ENCODE results near the gene UGT1A9.

DNA sequence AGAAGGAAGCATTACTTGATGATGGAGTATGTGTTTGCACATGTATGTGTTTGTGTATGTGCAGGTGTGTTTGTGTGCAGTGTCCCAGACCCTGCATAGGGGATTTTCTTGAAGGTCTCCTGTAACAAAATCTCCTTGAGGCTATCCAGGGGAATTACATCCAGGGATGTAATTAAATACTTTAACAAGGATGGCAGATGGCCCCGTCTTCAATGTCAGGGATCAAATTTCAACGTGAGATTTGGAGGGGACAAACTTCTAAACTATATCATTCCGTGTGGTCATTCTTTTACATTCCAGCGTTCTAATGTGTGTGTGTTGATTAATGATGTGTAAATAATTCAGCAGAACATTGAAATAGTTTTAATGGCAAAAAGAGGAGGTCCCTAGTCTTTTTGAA lies 3.3 kb downstream of the UGT1A9 start:
- no peak for TF ChIP-seq CTCF (IDR thresholded peaks at IDR 0.05; ENCODE audit: low read depth, low read length)
- TF ChIP-seq POLR2A (IDR thresholded peaks at IDR 0.05; ENCODE audit: extremely low read depth, insufficient read length): no peak
